Stimulated activated CD4-positive, alpha-beta T cell treated with anti-CD3 and anti-CD28 coated beads, Interleukin-15, amount 100 ng/mL, for 24 hours (primary cell): ENCODE data around the gene LRCH2.

Experiments
- DNase-seq: peaks from one replicate; pipeline ENCODE4 v3.0.0-alpha.2; 2020

LRCH2 gene

DNA sequence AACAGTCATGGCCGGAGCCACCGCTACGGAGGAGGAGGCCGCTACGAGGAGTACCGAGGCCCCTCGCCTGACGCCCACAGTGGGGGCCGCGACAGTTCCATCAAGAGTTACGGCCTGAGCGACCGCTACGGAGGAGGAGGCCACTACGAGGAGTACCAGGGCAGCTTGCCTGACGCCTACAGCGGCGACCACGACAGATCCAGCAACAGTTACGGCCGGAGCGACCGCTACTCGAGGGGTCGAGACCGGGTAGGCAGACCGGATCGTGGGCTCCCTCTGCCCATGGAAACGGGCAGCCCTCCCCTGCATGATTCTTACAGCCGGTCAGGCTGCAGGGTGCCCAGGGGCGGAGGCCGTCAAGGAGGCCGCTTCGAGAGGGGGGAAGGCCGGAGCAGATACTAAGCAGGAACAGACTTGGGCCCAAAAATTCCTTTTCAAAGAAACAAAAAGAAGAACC lies 41.6 kb downstream of the LRCH2 start:
- no peak for DNase-seq

DNA sequence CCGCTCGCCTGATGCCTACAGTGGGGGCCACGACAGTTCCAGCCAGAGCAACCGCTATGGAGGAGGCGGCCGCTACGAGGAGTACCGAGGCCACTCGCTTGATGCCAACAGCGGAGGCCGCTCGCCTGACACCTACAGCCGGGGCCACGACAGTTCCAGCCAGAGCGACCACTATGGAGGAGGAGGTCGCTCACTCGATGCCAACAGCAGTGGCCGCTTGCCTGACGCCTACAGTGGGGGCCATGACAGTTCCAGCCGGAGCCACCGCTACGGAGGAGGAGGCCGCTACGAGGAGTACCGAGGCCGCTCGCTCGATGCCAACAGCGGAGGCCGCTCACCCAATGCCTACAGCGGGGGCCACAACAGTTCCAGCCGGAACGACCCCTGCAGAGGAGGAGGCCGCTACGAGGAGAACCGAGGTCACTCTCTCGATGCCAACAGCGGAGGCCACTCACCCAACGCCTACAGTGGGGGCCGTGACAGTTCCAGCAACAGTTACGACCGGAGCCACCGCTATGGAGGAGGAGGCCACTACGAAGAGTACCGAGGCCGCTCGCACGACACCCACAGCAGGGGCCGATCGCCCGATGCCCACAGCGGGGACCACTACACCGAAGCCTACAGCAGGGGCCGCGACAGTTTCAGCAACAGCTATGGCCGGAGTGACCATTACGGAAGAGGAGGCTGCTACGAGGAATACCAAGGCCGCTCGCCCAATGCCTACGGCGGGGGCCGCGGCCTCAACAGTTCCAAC lies 42.2 kb downstream of the LRCH2 start:
- DNase-seq: no peak

- DNase-seq: no peak
Observed at GRCh38 chrX:115190636-115191489, 43.0 kb downstream of the LRCH2 start.

GRCh38 chrX:115189646-115190635 lies 44.0 kb downstream of the LRCH2 start:
- no peak for DNase-seq

DNA sequence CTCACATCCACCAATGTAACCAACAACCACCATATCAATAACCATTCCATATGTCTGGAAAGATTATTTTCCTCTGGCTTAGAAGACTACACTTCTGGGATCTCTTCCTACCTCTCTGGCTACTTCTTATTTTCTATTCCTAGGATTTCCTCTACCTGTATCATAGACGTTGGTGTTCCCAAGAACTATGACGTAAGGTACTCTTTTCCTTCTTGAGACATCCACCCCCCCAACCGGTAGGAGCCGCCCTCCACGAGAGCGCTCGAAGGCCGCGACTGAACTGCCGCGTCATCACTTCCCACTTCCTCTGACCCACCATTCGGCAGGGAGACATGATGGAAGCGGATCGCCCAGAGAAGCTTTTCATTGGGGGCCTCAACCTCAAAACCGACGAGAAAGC lies 44.8 kb downstream of the LRCH2 start, which contains the start of gene RBMXL3:
TSS of gene RBMXL3 (plus strand) at position 301 of the 400 bp plus-strand sequence. CDS start at position 333, 32 bp downstream.
- no peak for DNase-seq

DNA sequence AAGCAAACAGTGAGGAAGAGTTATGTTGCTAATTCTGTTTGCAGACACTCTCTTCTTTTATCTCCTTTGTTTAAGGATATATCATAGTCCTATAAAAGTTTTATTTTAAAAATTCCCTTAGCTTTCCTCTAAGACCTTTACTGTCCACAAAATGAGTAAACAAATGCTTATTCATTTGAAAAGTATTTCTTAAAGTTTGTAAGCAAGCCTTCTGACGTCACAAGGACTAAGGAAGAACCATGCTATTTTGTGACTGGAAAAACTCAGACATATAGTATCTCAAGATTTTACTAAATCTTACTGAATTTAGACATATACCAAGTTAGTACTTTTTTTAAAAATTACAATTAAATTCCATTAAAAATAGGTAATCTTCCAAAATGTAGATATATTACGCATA lies 49.9 kb downstream of the LRCH2 start:
- no peak for DNase-seq

- DNase-seq: no peak
Observed at GRCh38 chrX:115178473-115178872, 55.4 kb downstream of the LRCH2 start.

GRCh38 chrX:115177932-115178331 lies 56.0 kb downstream of the LRCH2 start:
- DNase-seq: no peak

- no peak for DNase-seq
Observed at GRCh38 chrX:115174548-115174947, 59.3 kb downstream of the LRCH2 start.

GRCh38 chrX:115173181-115173580 lies 60.7 kb downstream of the LRCH2 start:
- no peak for DNase-seq

DNA sequence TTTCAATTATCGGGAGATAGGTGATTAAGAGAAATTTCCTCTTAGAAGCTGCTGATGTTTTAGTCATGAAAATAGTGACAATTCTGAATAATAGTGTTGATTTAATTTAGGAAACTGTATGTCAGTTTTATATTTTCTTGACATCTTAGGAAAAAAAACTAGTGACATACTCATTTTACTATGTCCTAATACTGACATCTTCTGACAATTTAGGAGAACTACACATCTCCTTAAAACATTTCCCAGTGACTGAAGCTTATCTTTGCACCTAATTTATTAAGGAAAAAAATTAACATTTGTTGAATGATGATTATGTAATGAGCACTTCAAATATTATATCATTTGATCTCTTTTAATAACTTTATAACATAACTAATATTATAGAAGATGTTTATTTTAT lies 86.7 kb downstream of the LRCH2 start:
- DNase-seq: no peak

GRCh38 chrX:115142057-115142456 lies 91.8 kb downstream of the LRCH2 start:
- DNase-seq: no peak

GRCh38 chrX:115138040-115138439 lies 95.9 kb downstream of the LRCH2 start:
- no peak for DNase-seq

DNA sequence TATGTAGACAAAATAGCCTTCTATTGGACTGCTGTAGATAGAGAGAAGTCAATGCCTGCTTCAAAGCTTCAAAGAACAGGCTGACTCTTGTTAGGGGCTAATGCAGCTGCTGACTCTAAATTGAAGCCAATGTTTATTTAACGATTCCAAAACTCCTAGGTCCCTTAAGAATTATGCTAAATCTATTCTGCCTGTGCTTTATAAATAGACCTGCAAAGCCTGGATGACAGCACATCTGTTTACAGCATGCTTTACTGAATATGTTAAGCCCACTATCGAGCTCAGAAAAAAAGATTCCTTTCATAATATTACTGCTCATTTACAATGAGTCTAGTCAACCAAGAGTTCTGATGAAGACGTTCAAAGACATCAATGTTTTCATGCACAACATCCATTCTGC lies 99.5 kb downstream of the LRCH2 start:
- no peak for DNase-seq

DNA sequence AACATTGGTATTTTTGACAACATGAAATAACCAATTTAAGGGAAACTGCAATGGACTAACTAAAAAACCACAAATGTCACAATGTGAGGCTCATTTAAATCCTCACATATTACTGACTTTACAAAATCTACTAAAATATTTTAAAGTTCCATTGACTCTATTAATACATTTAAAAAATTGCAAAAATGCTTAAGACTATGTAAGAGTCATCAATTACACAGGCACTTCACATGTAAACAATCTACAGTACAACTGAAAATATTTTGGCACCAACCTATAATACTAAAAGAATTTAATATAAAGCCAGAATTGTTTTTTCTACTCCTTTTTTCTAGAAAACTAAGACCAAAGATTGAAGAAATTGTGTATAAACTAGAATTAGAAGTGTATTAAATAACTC lies 121.5 kb downstream of the LRCH2 start:
- DNase-seq: no peak

DNA sequence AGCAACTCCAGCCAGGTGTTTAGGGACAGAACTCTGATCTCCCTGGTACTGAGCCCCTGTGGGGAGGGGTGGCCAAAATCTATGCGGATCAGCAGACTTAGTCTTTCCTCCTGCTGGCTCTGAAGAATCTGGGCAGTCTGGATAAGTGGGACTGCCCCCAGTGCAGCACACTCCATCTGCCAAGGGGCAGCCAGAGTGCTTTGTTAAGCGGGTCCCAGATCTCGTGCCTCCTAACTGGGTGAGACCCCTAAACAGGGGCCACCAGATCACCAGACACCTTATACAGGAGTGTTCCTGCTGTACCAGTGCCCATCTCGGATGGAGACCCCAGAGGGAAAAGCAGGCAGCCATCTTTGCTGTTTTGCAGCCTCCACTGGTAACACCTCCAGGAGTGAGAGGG lies 135.0 kb downstream of the LRCH2 start:
- no peak for DNase-seq

- no peak for DNase-seq
Observed at GRCh38 chrX:115093191-115093590, 140.7 kb downstream of the LRCH2 start.

GRCh38 chrX:115089419-115089818 lies 144.5 kb downstream of the LRCH2 start:
- no peak for DNase-seq

GRCh38 chrX:115068896-115069295 lies 165.0 kb downstream of the LRCH2 start:
- no peak for DNase-seq

- no peak for DNase-seq
Observed at GRCh38 chrX:115067812-115068211, 166.1 kb downstream of the LRCH2 start.

DNA sequence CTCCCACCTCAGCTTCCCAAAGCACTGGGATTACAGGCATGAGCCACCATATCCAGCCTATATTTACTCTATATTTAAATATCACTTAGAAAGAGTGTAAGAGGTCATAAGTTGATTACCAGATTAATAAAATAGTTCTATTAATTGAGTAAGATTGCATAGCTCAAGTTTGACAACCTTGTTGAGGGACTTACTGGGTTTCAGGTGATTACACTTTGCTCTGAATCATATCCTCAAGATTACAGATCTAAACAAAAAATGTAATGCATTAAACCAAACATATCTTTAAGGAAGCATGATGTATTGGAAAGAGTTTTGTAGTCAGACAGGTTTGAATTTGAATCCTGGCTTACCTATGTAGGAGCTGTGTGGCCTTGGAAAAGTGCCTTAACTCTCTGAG lies 168.6 kb downstream of the LRCH2 start:
- no peak for DNase-seq
